Measurements from ENCODE around the gene PRKD2. TPM values are rescaled to one million over a fixed set of nuclear protein-coding genes. Genes with fewer than 3 reads are reported as not detected.

PRKD2 gene
- polyA plus RNA-seq, 1 donor from 2014 or later = 8.0 TPM

DNA sequence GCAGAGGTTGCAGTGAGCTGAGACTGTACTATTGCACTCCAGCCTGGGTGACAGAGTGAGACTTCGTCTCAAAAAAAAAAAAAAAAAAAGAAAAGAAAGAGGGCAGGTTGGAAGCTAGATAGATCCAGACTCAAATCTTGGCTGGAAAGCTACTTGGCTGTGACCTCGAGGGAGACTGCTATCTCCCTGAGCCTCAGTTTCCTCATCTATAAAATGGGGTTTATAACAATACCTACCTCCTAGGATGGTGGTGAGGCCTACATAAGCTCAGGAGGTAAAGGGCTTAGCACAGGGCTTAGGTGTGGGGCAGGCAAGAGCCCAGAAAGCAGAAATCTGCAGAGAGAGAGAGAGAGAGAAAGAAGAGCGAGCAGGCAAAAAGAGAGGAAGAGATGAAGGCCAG is 31.7 kb downstream of the PRKD2 start:
- Histone ChIP-seq H3K4me3 (ENCODE audit: low read length) (no peak overlapping the region), H3K27me3 (ENCODE audit: insufficient read depth, low read depth, low read length) (no peaks in the 10 kb centered on the region), H3K36me3 (ENCODE audit: insufficient read depth, low read length) (peaks cover 4% of the 10 kb centered on the region), H3K9me3 (ENCODE audit: low read length) (no peaks in the 10 kb centered on the region), H4K20me1 (ENCODE audit: insufficient read depth) (no peaks in the 10 kb centered on the region), H2AFZ (ENCODE audit: low read depth, low read length) (no peak overlapping the region), H3F3A (ENCODE audit: insufficient read depth, low read length, poor library complexity, severe bottlenecking) (no peaks in the 10 kb centered on the region), H3K27ac (ENCODE audit: low read length) (no peak overlapping the region), H3K4me2 (ENCODE audit: low read length) (no peak overlapping the region), H3K9ac (ENCODE audit: low read length) (no peak overlapping the region), H3K79me2 (replicated peaks; ENCODE audit: insufficient read depth, low read length) (no peaks in the 10 kb centered on the region), H3K9me2 (ENCODE audit: insufficient read depth, low read length) (no peaks in the 10 kb centered on the region)
- TF ChIP-seq, protein P1, sequence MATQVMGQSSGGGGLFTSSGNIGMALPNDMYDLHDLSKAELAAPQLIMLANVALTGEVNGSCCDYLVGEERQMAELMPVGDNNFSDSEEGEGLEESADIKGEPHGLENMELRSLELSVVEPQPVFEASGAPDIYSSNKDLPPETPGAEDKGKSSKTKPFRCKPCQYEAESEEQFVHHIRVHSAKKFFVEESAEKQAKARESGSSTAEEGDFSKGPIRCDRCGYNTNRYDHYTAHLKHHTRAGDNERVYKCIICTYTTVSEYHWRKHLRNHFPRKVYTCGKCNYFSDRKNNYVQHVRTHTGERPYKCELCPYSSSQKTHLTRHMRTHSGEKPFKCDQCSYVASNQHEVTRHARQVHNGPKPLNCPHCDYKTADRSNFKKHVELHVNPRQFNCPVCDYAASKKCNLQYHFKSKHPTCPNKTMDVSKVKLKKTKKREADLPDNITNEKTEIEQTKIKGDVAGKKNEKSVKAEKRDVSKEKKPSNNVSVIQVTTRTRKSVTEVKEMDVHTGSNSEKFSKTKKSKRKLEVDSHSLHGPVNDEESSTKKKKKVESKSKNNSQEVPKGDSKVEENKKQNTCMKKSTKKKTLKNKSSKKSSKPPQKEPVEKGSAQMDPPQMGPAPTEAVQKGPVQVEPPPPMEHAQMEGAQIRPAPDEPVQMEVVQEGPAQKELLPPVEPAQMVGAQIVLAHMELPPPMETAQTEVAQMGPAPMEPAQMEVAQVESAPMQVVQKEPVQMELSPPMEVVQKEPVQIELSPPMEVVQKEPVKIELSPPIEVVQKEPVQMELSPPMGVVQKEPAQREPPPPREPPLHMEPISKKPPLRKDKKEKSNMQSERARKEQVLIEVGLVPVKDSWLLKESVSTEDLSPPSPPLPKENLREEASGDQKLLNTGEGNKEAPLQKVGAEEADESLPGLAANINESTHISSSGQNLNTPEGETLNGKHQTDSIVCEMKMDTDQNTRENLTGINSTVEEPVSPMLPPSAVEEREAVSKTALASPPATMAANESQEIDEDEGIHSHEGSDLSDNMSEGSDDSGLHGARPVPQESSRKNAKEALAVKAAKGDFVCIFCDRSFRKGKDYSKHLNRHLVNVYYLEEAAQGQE (IDR thresholded peaks at IDR 0.05; ENCODE audit: borderline replicate concordance) = no peak
- TF ChIP-seq SMC3 (conservative IDR thresholded peaks at IDR 0.05; ENCODE audit: poor library complexity) = no peak
- TF ChIP-seq, protein P2, sequence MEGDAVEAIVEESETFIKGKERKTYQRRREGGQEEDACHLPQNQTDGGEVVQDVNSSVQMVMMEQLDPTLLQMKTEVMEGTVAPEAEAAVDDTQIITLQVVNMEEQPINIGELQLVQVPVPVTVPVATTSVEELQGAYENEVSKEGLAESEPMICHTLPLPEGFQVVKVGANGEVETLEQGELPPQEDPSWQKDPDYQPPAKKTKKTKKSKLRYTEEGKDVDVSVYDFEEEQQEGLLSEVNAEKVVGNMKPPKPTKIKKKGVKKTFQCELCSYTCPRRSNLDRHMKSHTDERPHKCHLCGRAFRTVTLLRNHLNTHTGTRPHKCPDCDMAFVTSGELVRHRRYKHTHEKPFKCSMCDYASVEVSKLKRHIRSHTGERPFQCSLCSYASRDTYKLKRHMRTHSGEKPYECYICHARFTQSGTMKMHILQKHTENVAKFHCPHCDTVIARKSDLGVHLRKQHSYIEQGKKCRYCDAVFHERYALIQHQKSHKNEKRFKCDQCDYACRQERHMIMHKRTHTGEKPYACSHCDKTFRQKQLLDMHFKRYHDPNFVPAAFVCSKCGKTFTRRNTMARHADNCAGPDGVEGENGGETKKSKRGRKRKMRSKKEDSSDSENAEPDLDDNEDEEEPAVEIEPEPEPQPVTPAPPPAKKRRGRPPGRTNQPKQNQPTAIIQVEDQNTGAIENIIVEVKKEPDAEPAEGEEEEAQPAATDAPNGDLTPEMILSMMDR (IDR thresholded peaks at IDR 0.05; ENCODE audit: poor library complexity, severe bottlenecking) = no peak
- no peak for TF ChIP-seq MXI1 (conservative IDR thresholded peaks at IDR 0.05; ENCODE audit: poor library complexity, severe bottlenecking)
- no peak for TF ChIP-seq POLR2AphosphoS5 (IDR thresholded peaks at IDR 0.05)
- TF ChIP-seq EZH2 (IDR thresholded peaks at IDR 0.05; ENCODE audit: borderline replicate concordance, insufficient read depth, low read length, poor library complexity, severe bottlenecking) = no peak
- TF ChIP-seq TAF1 (IDR thresholded peaks at IDR 0.05; ENCODE audit: low read depth) = no peak
- TF ChIP-seq RAD21 (conservative IDR thresholded peaks at IDR 0.05) = no peak

- no peak overlapping the region for H3K9ac ChIP-seq (ENCODE audit: low read length)
- no peaks in the 10 kb centered on the region for H3K79me2 ChIP-seq (replicated peaks; ENCODE audit: insufficient read depth, low read length)
- no peaks in the 10 kb centered on the region for H3K9me3 ChIP-seq (ENCODE audit: low read length)
- no peaks in the 10 kb centered on the region for H4K20me1 ChIP-seq (ENCODE audit: insufficient read depth)
- H3K4me3 ChIP-seq (ENCODE audit: low read length) = no peak overlapping the region
- H3K4me2 ChIP-seq (ENCODE audit: low read length) = no peak overlapping the region
- H3K27ac ChIP-seq (ENCODE audit: low read length) = no peak overlapping the region
- H3F3A ChIP-seq (ENCODE audit: insufficient read depth, low read length, poor library complexity, severe bottlenecking) = no peaks in the 10 kb centered on the region
- no peaks in the 10 kb centered on the region for H3K36me3 ChIP-seq (ENCODE audit: insufficient read depth, low read length)
- no peak overlapping the region for H2AFZ ChIP-seq (ENCODE audit: low read depth, low read length)
- TF ChIP-seq POLR2AphosphoS5 (IDR thresholded peaks at IDR 0.05) (no peak), SMC3 (conservative IDR thresholded peaks at IDR 0.05; ENCODE audit: poor library complexity) (no peak), MXI1 (conservative IDR thresholded peaks at IDR 0.05; ENCODE audit: poor library complexity, severe bottlenecking) (no peak), RAD21 (conservative IDR thresholded peaks at IDR 0.05) (no peak), EZH2 (IDR thresholded peaks at IDR 0.05; ENCODE audit: borderline replicate concordance, insufficient read depth, low read length, poor library complexity, severe bottlenecking) (no peak), EP300 (conservative IDR thresholded peaks at IDR 0.05; ENCODE audit: poor library complexity, severe bottlenecking) (no peak), TAF1 (IDR thresholded peaks at IDR 0.05; ENCODE audit: low read depth) (no peak)
- TF ChIP-seq, protein P1 (IDR thresholded peaks at IDR 0.05; ENCODE audit: borderline replicate concordance) = no peak
- TF ChIP-seq, protein P2 (IDR thresholded peaks at IDR 0.05; ENCODE audit: poor library complexity, severe bottlenecking) = no peak
- H3K9me2 ChIP-seq (ENCODE audit: insufficient read depth, low read length) = no peaks in the 10 kb centered on the region
- H3K27me3 ChIP-seq (ENCODE audit: insufficient read depth, low read depth, low read length) = no peaks in the 10 kb centered on the region
These were observed 38.7 kb downstream of the PRKD2 start for GRCh38 chr19:46678110-46678732.
